Activated CD4-positive, alpha-beta memory T cell treated with anti-CD3 and anti-CD28 coated beads for 36 hours (primary cell): ENCODE results near the gene NCK2. TPM values are rescaled to one million over a fixed set of nuclear protein-coding genes. Genes with fewer than 3 reads are reported as not detected.

Experiments used
- CTCF ChIA-PET: fragments of 350-600 bp; sonication (Branson Sonifier 250); formaldehyde crosslinking; loops from one replicate; lab custom pipeline; 2021; ENCODE audit warnings: antibody characterized with exemption, inconsistent platforms; lab: Charles Lee
- POLR2A ChIA-PET: fragments of 350-600 bp; sonication (Branson Sonifier 250); formaldehyde crosslinking; loops from one replicate; lab custom pipeline; 2021; ENCODE audit warnings: antibody characterized with exemption; lab: Charles Lee
- DNase-seq: peaks from one replicate; pipeline ENCODE4 v3.0.0-alpha.2; 2020
- H3K27ac Mint-ChIP-seq: one replicate; pipeline ENCODE4 v1.8.0; 2021; ENCODE audit warnings: mixed read lengths
- H3K27me3 Mint-ChIP-seq: one replicate; pipeline ENCODE4 v1.8.0; 2021; ENCODE audit warnings: mixed read lengths
- H3K36me3 Mint-ChIP-seq: one replicate; pipeline ENCODE4 v1.8.0; 2021; ENCODE audit warnings: mixed read lengths
- H3K4me1 Mint-ChIP-seq: one replicate; pipeline ENCODE4 v1.8.0; 2021; ENCODE audit warnings: low read depth, mixed read lengths
- H3K4me3 Mint-ChIP-seq: one replicate; pipeline ENCODE4 v1.8.0; 2021; ENCODE audit warnings: mild to moderate bottlenecking, mixed read lengths
- H3K9me3 Mint-ChIP-seq: one replicate; pipeline ENCODE4 v1.8.0; 2021; ENCODE audit warnings: mixed read lengths
- intact Hi-C: fragments of 100-400 bp; cut with micrococcal nuclease; formaldehyde crosslinking; loops from one replicate; pipeline ENCODE4 v1.15.1; 2023
- total RNA-seq, 2 experiments: library from RNA; stranded (reverse); gene quantifications; one replicate each; pipeline ENCODE4 v1.2.3, GENCODE V29; 2021

The NCK2 gene
- total RNA-seq, result 10 to 100 TPM; 81.8 to 85.8 TPM

- CTCF ChIA-PET, result interaction anchor here (0.8 to 3.1 kb wide), 7 partner anchors 11 to 168 kb away, joined by 3 to 16 read pairs (median 4); no protein-coding TSS in a partner anchor
- POLR2A ChIA-PET, result interaction anchor here (0.7 to 4.6 kb wide), 15 partner anchors 11 to 169 kb away, joined by 3 to 91 read pairs (median 12); no protein-coding TSS in a partner anchor
- intact Hi-C loops, result loop anchor here (5.0 to 10.0 kb wide), 5 partner anchors 93 to 447 kb away; partner anchors contain the start of genes C2orf49 and UXS1
- peak within 1 kb of the TSS; percentile 97 for H3K4me3 Mint-ChIP-seq
- H3K27me3 Mint-ChIP-seq, result no peaks in the 10 kb centered on the region
- DNase-seq, result peak; percentile 42
- H3K36me3 Mint-ChIP-seq, result peaks cover 44% of the 10 kb centered on the region
- peaks cover 80% of the 10 kb centered on the region for H3K4me1 Mint-ChIP-seq
- H3K27ac Mint-ChIP-seq, result peak within 1 kb of the TSS; percentile 99
- no peaks in the 10 kb centered on the region for H3K9me3 Mint-ChIP-seq
Observed at GRCh38 chr2:105744909-105745853, at the start of gene NCK2. TSS of gene NCK2 (plus strand) at chr2:105744912. CDS start at chr2:105855064, 110,152 bp downstream.

DNA sequence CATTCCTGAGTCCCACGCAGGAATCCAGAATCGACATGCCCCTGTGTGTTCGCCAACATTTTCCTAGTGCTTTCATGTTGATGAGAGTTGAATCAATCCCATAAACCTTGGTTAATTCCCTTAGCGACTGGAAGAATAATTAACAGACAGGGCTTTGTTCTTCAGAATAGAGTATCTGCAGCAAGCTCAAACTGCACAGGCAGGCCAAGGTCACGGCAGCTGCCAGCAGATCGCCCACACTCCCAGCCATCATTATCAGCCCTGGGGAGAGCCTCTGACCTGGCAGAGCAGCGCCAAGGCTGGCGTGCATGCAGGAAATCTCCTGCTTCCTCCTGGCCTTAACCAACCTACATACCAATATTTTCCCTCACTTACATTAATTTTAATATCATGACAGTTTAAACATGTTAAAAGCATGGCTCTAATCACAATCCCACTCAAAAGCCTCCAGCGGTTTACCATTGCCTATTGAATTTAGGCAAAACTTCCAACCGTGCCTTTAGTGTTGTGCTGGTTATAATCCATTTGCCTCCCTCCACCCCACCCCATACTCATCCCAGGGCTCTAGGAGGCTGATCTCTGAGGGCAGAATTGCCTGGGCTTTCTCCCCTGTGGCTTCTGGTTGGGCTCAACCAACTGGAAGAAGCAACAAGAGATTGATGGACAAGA lies 46.8 kb upstream of the NCK2 start:
- intact Hi-C loops, result no loop called here
- Mint-ChIP-seq H3K9me3 (no peaks in the 10 kb centered on the region), H3K4me3 (no peak overlapping the region), H3K27me3 (no peaks in the 10 kb centered on the region), H3K27ac (no peak overlapping the region), H3K36me3 (no peaks in the 10 kb centered on the region), H3K4me1 (no peaks in the 10 kb centered on the region)
- ChIA-PET CTCF (no interaction called here), POLR2A (no interaction called here)
- no peak for DNase-seq

- Mint-ChIP-seq H3K27me3 (no peaks in the 10 kb centered on the region), H3K27ac (no peak overlapping the region), H3K36me3 (no peaks in the 10 kb centered on the region), H3K4me3 (no peak overlapping the region), H3K4me1 (no peaks in the 10 kb centered on the region), H3K9me3 (no peaks in the 10 kb centered on the region)
- no peak for DNase-seq
- ChIA-PET POLR2A (no interaction called here), CTCF (no interaction called here)
- intact Hi-C loops, result no loop called here
Observed at GRCh38 chr2:105698820-105699219, 45.9 kb upstream of the NCK2 start.

DNA sequence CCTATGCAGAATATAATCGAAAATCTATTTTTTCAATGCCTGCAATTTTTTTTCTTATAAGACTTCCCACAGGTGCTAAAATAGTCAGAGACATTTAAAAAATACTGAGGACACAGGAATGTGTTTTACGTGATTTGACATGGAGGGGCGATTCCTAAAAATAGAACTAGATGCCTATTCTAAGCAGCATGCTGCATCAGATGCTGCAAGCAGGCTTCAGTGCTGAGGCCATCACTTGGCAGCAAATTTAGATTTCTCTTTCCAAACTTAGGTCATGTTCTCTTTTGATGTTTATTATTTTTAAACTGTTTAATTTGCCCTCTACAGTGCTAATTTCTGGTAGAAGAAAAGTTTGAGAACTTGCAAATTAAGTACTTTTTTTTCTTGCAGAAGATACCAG lies 43.7 kb upstream of the NCK2 start:
- Mint-ChIP-seq H3K27me3 (no peaks in the 10 kb centered on the region), H3K4me3 (no peak overlapping the region)

DNA sequence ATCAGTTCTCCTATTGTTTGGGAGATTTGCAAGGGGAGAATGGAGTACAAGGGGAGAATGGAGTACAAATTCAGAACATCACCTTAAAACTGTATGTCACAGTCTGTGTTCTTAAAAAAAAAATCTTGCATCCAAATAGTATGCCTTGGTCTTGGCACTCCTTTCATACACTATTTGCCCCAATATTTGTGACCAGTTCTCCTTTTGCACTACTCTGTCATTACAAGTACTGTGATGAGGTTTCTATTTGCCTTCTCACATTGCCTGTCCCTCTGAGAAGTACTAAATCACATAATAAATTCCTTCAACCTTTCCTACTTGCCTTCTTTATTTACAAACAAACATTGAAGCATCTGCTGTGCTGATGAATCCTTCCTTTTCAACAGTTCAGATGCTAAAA lies 36.0 kb upstream of the NCK2 start:
- peaks cover 2% of the 10 kb centered on the region for H3K4me1 Mint-ChIP-seq
- intact Hi-C loops, result no loop called here

More for the DNA sequence above, 43.7 kb upstream of the NCK2 start:
- POLR2A ChIA-PET, result no interaction called here
- intact Hi-C loops, result no loop called here
- no peaks in the 10 kb centered on the region for H3K36me3 Mint-ChIP-seq
- no peak overlapping the region for H3K27ac Mint-ChIP-seq
- no peaks in the 10 kb centered on the region for H3K9me3 Mint-ChIP-seq
- CTCF ChIA-PET, result no interaction called here
- no peak for DNase-seq
- no peaks in the 10 kb centered on the region for H3K4me1 Mint-ChIP-seq

DNA sequence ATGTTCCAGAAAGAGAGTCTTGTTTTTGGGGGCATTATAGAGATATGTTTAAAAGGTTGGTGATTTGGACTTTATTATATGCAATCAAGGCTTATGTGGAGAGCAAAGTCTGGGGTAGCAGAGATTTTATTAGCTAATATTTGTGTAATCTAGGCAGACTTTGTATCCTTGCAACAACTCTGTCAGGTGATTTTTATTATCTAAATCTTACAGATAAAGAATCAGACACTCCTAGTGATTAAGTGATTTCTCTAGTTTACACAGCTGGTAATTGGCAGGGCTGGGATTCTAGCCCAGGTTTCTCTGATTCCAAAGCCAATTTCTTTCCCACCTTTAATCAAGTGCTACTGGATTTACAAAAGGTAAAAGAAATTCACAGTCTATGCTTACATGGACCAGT lies 33.3 kb upstream of the NCK2 start:
- H3K4me3 Mint-ChIP-seq, result no peak overlapping the region
- no peaks in the 10 kb centered on the region for H3K9me3 Mint-ChIP-seq
- no peak for DNase-seq
- CTCF ChIA-PET, result no interaction called here
- H3K4me1 Mint-ChIP-seq, result peaks cover 2% of the 10 kb centered on the region
- H3K36me3 Mint-ChIP-seq, result no peaks in the 10 kb centered on the region
- intact Hi-C loops, result no loop called here
- POLR2A ChIA-PET, result no interaction called here
- no peaks in the 10 kb centered on the region for H3K27me3 Mint-ChIP-seq
- no peak overlapping the region for H3K27ac Mint-ChIP-seq

More for the DNA sequence above, 36.0 kb upstream of the NCK2 start:
- Mint-ChIP-seq H3K36me3 (no peaks in the 10 kb centered on the region), H3K27ac (no peak overlapping the region), H3K4me3 (no peak overlapping the region), H3K27me3 (no peaks in the 10 kb centered on the region), H3K9me3 (no peaks in the 10 kb centered on the region)
- no peak for DNase-seq
- POLR2A ChIA-PET, result interaction anchor here (0.6 kb wide), 1 partner anchor 9 kb away, joined by 3 read pairs; no protein-coding TSS in a partner anchor
- CTCF ChIA-PET, result no interaction called here

DNA sequence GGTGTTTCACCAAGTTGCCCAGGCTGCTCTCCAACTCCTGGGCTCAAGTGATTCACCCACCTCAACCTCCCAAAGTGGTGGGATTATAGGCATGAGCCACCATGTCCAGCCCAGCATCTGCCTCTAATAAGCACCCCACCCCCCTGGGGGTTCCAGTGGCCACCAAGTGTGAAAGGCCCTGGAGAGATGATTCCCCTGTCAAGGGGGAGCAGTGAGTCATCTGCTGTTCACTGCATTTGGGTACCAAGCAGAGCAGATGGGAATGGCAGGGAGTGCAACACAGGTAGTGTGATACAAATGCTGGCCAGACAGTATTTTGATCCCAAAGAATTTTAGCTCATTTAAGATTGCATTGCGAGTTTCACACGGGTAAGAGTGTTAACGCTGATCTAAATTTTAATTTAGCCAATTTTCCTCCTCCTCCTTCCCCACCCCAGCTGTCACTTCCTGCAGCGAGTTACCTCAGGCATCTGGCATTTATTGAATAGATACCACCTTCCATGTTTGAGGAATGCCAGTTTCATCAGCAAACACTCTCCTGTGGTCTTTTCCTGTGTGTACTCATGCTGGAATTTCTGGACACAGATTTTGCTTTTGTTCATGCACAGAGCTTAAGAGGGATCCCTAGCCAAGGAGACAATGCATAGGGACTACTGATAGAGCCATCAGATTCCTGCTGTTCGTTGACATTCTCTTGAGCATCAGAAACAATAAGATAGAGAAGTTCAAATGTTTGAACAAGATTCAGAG lies 32.4 kb upstream of the NCK2 start:
- Mint-ChIP-seq H3K4me1 (peaks cover 2% of the 10 kb centered on the region), H3K27me3 (peaks cover 1% of the 10 kb centered on the region), H3K9me3 (no peaks in the 10 kb centered on the region), H3K36me3 (no peaks in the 10 kb centered on the region), H3K27ac (no peak overlapping the region), H3K4me3 (no peak overlapping the region)
- CTCF ChIA-PET, result no interaction called here
- DNase-seq, result no peak
- intact Hi-C loops, result no loop called here
- POLR2A ChIA-PET, result no interaction called here

- POLR2A ChIA-PET, result no interaction called here
- intact Hi-C loops, result no loop called here
- Mint-ChIP-seq H3K36me3 (no peaks in the 10 kb centered on the region), H3K4me3 (no peak overlapping the region), H3K27ac (no peak overlapping the region), H3K9me3 (no peaks in the 10 kb centered on the region), H3K4me1 (peaks cover 2% of the 10 kb centered on the region), H3K27me3 (peaks cover 1% of the 10 kb centered on the region)
- CTCF ChIA-PET, result no interaction called here
- no peak for DNase-seq
Observed at GRCh38 chr2:105712981-105713596, 31.6 kb upstream of the NCK2 start.

GRCh38 chr2:105714141-105714540 lies 30.6 kb upstream of the NCK2 start:
- intact Hi-C loops, result no loop called here
- no peak for DNase-seq
- ChIA-PET CTCF (no interaction called here), POLR2A (no interaction called here)
- Mint-ChIP-seq H3K4me3 (no peak overlapping the region), H3K27me3 (peaks cover 1% of the 10 kb centered on the region), H3K4me1 (no peaks in the 10 kb centered on the region), H3K36me3 (no peaks in the 10 kb centered on the region), H3K27ac (no peak overlapping the region), H3K9me3 (no peaks in the 10 kb centered on the region)

DNA sequence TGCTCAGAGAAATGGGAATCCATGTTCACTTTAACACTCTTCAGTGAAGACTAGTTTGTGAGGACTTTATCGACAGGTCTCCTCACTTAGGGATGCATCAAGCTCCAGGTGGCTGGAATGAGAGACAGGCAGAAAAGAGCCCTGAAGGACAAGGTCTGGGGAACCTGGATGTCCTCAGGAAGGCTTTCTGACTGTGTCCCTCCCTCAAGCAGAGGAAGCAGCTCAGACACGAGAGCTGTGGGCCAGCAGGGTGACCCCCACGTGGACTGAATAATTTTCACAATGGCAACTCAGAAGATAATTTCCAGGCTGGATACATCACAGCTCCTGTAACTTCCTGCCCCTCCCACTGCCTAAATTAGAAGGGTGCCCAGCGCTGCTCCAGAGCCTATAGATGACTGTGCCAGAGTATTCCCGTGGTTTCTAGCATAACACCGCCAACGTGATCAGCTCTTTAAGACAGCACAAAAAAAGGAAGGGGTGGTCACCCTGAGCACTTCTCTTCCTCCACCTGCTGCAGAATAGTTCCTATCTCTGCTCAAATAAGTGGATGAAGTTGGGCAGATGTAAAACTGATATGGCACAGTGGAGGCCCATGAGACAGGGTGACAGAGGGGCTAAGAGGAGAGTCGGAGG lies 25.7 kb upstream of the NCK2 start:
- Mint-ChIP-seq H3K9me3 (no peaks in the 10 kb centered on the region), H3K27ac (no peak overlapping the region), H3K4me1 (peaks cover 8% of the 10 kb centered on the region), H3K36me3 (no peaks in the 10 kb centered on the region), H3K4me3 (no peak overlapping the region), H3K27me3 (peaks cover 1% of the 10 kb centered on the region)
- ChIA-PET POLR2A (no interaction called here), CTCF (no interaction called here)
- DNase-seq, result no peak
- intact Hi-C loops, result no loop called here

DNA sequence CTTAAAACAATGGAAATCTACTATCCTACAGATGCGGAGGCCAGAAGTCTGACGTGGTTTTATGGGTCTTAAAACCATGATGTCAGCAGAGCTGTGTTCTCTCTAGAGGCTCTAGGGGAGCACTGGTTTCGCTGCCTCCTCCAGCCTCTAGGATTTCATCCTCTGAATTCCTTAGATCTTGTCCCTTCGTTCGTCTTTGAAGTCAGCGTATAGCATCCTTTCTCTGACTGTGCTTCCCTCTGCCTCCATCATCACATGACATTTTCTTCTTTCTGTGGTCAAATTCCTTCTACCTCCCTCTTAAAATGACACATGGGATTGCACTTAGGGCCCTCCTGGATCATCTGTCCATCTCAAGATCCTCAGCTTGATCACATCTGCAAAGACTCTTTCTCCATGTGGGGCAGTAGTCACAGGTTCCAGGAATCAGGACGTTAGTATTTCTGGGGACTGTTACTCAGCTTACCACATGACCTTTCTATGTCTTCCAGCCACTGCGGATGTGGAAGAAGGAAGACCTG lies 22.7 kb upstream of the NCK2 start:
- peak overlapping the region; percentile 35 for H3K27ac Mint-ChIP-seq
- H3K4me1 Mint-ChIP-seq, result peaks cover 8% of the 10 kb centered on the region
- DNase-seq, result no peak
- H3K4me3 Mint-ChIP-seq, result no peak overlapping the region
- ChIA-PET CTCF (interaction anchor here (1.4 kb wide), 1 partner anchor 145 kb away, joined by 3 read pairs; no protein-coding TSS in a partner anchor), POLR2A (no interaction called here)
- intact Hi-C loops, result no loop called here
- peaks cover 6% of the 10 kb centered on the region for H3K9me3 Mint-ChIP-seq
- H3K36me3 Mint-ChIP-seq, result peaks cover 4% of the 10 kb centered on the region
- H3K27me3 Mint-ChIP-seq, result peaks cover 1% of the 10 kb centered on the region
